H4 (cell line): ENCODE data around the gene MYO10. TPM values are rescaled to one million over a fixed set of nuclear protein-coding genes. Genes with fewer than 3 reads are reported as not detected.
"Not testable (repeated sequence)": the region's sequence is repeated elsewhere in the genome, so short reads cannot be mapped to it uniquely, and the experiment has no call there.

Experiments used
- DNase-seq: peaks from one replicate; pipeline ENCODE4 v3.0.0-alpha.2; 2015; ENCODE audit warnings: low spot score
- total RNA-seq: library from RNA; depleted of rRNA; stranded (reverse); fragments of >200 nt; shearing (Covaris generic); gene quantifications from 2 replicates; pipeline ENCODE4 v1.2.3, GENCODE V29; 2014

Gene MYO10
- total RNA-seq, 1 experiment from 2014 or later = 34.7 TPM

DNA sequence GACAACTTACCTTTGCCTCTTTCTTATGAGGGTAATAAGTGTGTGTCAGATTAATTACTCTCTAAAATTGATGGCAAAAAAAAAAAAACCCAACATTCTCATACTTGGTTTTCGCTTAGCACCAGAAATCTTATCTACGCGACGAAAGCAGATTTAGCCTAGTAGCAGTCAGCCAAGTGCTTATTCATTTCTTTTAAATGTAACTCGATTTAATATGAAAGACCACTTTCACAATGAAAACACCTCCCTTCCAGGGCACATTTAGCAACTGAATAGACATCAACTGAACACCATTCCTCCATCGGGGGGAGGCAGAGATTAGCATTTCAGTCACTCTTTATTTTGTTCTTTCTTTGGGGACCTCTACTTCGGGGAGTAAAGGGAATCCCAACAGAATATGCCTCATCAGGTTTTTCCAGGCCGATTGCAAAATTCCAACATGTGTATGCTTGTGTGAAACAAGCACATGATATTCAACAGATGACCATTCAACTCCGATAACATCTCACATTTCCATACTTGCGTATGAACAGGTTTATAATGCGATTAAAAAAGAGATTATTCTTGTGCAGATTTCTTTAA is 195.2 kb downstream of the MYO10 start:
- DNase-seq = no peak

DNA sequence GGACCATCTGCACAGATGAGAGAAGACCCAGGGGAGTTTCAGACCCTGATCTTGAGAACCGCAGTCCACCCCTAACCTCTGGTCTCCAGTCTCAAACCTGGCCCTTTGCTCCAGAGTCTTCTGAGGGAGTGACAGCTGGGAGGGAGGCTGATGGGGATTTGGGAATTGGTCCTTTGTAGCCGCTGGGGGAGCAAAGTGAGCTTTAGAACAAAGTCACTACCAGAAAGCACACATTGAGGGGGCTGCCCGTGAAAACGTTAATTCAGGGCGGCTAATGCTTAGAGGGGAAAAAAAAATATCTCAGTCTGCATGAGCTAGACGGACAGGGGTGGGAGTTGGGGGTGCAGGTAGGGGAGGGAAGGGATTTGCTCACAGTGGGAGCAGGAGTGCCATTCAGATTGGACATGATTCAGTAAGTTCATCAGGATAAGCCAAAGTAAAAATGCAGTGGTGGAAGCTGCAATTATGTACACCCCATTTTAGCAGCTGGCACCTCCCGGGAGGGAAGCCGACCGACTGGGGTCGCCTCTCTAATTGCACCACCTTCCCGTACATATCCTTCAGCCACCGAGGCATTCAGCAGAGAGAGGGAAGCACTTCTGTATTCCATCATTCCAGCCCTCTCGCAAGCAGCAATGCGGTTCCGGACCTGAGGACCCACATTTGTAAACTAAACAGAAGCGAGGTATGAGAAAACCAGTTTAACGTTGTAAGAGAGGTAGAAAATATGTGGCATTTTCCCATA is 195.8 kb downstream of the MYO10 start:
- no peak for DNase-seq

DNA sequence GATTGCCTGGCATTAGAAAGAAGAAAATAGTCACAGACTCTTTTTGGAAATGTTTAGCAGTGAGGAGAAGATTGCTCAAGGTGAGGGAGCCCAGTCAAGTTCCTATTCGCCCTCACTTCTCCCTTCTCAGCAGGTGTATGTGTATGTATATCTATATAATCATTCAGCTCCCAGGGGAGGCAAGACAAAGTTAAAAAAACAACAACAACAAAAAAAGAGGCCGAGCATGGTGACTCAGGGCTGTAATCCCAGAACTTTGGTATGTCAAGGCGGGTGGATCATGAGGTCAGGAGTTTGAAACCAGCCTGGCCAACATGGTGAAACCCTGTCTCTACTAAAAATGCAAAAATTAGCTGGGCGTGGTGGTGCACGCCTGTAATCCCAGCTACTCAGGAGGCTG is 197.7 kb downstream of the MYO10 start:
- DNase-seq = not testable (repeated sequence)

DNA sequence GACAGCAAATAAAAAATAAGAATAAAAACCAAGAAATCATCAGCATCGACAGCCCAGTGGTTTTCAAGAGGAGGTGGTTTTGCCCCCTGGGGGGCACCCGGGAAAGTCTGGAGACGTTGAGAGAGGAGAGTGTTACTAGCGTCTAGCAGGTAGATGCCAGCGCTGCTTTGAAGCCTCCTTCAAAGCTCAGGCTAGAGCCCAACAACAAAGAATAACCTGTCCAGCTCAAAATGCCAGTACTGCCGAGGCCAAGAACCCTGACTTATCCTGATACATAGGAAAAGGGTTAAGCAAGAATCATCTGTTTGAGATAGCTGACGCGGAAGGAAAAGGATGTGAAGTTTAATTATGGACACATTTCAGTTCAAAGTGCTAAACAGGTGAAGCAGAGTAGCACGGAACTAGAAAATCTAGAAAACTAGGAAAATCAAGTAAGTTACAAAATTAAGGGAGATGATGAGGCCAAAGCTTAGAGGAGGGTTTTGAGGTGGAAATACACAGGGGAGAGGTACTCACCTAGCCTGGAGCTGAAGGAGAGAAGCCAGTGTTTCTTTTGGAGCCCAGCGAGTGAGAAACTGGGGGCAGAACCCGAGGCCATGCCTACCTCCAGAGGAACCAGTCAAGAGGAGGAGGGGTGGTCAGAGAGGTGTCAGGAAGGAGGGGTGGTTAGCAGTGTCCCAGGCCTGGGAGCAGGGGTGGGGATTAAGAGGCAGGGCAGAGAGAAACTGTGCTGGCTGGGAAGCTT is 198.3 kb downstream of the MYO10 start:
- DNase-seq = no peak

DNA sequence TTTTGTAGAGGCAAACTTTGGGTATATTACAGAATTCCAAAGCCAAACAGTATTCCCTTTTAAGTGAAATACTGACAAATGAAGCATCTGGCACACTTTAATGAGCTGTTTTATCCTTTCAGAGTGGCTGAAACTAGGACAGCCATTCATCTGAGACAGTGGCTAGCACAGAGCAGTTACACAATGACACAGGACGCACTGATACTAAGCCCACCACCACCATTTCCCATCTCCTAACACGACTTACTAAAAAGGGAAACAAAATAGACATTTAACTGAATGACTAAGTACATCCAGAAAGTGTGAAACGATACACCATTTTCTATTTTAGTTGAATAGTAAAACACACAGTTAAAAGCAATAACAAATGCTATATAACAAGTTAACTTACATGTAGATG is 198.9 kb downstream of the MYO10 start:
- DNase-seq = no peak

DNA sequence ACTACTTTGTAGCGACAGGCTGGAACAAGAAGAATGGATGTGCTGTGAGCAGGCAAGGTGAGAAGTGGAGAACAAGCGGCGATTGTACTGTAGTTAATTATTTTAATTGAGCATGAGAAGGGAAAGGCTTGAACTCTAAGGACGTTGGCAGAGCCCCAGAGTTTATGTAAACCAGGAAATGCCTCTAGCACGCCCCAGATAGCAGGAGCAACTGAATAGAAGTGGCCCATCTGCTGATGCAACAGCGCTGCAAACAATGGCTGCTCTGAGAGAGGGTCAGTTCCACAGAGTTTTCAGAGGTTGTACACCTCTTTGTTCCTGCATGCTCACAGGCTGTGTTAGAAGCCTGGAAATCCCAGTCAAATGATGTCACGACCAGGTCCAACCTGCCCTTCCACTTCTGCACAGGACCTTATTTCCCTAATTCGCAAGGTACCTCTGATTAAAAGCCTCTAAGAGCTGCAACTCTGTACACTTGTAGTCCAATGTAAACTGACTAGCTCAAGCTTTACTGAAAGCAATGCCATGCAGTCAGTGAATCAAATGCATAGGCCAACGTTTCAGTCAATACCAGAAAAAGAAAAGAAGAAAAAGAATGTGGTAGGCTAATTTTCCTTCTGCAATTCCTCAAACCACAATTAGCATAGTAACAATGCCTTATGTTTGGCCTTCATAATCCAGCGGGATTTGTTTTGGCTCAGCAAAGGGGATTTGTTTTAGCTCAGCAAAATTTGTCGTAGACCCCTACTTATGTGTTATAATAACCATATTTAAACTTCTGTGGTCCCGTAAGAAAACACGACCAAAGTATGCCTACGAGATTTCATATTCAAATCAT is 199.7 kb downstream of the MYO10 start:
- DNase-seq = peak; percentile 82

DNA sequence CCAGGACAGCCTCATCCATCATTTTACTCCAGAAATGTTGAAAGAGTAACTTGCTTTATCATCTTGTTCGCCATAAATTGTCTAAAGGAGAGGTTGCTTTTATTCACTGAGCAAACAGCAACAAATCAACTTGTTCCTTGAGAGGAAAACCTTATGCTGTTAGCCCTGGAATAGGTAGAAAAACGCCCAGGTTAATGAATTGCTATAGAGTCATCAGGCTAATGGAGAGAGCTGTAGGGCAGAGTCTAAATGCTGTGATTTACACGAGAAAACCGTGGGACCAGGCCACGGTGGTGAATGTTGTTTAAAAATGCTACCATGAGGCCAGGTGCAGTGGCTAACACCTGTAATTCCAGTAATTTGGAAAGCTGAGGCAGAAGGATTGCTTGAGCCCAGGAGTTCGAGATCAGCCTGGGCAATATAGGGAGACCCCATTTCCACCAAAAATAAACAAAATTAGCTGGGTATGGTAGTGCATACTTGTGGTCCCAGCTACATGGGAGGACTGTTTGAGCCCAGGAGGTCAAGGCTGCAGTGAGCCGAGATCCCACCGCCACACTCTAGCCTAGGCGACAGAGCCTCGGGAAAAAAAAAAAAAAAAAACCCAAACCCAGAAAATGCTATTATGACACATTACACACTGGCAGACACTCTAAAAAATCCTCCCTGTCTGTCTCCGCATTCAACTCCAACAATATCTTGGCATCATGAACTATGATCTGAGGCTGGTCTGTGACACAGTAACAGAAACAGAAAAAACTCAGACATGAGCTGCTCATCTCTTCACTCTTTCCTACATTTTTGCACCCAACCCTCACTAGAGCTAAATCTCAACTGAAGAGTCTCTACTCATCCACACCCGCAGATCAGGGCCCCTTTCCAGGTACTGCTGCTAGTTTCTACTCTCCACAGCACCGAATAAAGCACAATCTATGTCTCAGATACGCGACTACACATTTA is 200.7 kb downstream of the MYO10 start:
- DNase-seq = no peak

DNA sequence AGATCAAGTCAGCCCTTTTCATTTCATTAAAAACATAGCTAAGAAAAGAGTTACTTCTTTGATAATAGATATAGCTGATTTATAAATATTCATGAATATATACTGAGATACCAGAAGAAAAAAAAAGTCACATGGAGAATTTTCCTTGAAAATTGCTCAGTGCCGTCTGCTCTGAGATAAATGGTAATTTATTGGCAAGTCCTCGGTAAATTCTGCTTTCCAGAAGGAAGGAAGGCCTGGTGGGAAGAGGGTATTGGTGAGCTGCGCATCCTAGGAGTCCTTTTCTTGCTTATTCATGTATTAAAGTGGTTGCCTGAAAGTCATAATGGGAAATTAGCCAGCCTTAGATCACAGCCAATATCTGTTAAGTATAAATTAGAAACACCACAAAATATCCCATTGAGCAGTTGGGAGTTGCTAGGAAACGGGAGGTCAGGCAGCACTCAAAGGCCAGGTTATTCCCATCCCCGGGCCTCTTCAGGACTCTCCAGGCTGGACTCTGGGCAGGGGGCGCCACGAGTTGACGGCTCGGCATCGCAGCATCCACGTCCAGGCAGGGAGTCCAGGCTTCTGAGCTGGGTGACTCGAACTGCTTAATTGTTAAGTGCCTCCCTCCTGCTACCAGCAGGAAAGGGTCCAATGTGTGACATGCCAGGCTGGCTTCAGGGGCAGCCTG is 202.6 kb downstream of the MYO10 start:
- DNase-seq = no peak

DNA sequence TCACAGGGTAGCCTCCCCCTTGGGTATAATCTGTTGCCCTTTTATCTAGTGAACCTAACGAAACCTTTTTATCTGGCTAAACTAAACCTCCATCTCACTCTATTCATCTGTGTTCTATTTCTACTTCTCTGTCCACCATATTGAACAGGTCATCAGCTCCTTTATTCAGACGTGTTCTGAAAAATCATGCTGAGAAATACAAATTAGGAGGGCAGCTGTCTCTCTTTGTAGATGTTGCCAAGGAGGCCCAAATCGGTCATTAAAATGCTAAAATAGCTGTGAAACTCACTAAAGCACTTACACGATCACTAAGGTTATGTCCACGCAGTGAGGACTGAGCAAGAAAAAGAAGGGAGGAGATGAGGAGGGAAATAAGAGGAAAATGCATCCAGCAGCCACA is 203.7 kb downstream of the MYO10 start:
- DNase-seq = no peak

DNA sequence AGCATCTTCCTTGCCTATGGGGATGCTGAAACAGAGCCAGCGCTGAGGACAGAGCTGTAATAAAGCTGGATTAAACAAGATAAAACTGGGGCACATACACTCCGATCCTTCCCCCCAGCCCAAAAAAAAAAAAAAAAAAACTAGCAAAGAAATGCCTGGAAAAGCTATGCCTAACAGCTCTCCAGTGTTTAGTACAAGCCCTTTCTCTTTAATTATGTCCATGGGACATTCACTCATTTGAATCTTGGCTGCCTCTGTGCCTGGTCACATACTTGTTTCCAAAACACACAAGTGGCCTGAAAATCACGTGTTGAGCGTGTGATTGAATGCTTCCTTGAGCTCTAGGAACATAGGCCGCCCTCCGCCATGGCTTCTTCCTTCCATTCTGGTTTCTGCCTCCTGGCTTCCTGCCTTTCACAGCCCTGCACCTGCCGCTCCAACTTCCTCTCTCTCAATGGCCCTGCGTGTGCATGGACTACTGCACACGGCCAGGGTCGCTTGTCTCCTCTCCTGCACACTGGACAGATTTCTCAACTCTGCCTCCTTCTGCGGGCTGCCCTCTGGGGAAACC is 208.2 kb downstream of the MYO10 start:
- DNase-seq = no peak

DNA sequence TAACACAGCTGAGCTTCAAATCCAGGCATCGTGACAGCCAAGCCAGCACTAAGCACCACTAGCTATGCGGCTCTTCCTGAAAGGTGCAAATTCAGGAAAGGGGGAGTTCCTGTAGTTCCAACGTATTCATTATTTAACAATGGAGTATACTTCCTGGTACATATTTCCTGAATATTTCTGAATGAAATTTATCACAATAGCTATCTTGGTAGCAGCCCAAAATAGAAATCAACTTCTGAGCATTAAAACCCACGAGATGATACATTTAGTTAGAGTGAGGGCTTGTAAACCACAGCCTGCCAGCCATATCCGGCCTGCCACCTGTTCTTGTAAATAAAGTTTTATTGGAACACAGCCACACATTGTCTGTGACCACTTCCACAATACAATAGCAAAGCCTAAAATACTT is 209.5 kb downstream of the MYO10 start:
- DNase-seq = peak; percentile 37

DNA sequence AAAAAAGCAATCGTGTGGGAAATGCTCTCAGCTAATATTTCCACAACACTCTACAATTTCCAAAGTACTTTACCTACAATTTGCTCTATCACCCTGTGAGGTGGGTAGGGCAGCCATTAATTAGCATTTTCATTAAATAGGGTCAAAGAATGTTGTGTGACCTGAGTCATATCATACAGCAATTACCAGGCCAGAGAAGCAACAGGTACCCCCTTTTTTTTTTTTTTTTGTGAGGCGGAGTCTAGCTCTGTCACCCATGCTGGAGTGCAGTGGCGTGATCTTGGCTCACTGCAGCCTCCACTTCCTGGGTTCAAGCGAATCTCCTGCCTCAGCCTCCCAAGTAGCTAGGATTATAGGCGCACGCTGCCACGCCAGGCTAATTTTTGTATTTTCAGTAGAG is 210.5 kb downstream of the MYO10 start:
- no peak for DNase-seq

DNA sequence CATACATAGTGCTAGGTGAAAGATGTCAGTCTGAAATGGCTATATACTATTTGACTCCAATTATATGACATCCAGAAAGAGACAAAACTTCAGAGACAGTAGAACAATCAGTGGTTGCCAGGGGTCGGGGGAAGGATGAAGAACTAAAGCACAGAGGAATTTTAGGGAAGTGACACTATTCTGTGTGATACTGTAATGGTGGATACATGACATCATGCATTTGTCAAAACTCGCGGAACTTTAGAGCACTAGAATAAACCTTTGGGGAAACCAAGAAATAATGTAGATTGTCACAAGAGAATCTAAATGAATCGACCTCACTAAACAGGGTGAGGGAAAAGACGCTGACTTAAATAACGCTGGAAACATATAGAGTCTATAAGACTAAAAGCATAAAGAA is 212.3 kb downstream of the MYO10 start:
- no peak for DNase-seq

DNA sequence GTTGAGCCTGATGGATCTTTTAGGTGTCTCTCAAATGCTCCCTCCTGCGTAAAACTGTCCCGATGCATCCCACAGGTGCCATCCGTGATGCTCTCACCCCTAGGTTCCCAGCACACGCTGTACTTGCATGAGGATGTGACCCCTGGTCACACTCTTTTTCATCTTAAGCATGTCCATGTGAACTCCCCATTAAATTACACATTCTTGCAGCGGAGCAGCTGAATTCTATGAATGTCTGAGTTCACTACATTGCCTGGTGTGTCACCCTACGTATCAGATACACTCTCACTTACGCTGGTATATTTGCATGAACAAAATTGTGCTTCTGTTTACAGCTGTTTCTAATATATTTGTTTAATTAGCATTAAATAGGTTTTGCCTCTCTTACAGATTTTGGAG is 214.0 kb downstream of the MYO10 start:
- no peak for DNase-seq

DNA sequence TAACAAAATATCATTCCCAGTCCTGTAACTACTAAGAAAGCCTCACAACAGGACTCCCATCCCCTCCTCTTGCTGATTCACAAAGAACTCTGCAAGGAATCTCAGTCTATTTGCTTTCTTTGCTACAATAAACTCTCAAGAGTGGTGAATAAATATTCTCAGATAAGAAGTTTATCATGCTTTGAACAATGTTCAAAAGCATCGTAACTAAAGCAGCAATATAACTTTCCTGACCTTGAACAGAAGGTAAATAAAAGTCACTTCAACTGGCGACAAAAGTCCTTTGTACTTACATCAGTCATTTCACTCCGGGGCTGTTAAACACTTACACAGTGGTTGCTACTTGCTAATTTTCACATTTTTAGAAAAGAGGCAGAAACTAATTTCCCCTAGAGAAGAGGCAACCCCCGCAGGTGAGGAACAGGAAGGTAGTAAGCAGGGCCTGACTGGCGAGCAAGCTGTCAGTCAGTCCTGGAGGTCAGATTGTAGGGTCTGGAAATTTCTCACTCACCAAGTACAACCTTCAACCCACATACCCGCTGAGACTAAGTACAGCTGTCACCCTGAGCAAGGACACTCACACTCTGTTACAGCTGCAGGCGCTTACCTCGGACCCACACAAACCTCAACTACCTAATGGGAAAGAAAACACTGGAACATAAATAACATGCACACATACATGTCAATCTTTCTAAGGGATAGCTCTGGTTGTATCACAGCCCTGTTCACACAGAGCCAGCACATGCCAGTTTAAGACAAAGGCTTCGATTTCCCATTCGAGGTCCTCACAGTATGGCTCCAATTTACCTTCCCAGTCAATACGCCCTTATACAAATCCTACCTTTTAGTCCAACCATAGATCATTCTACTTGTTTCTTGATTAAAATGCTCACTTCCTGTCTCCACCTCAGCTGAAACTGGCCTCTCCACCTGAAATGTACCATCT is 214.7 kb downstream of the MYO10 start:
- no peak for DNase-seq

DNA sequence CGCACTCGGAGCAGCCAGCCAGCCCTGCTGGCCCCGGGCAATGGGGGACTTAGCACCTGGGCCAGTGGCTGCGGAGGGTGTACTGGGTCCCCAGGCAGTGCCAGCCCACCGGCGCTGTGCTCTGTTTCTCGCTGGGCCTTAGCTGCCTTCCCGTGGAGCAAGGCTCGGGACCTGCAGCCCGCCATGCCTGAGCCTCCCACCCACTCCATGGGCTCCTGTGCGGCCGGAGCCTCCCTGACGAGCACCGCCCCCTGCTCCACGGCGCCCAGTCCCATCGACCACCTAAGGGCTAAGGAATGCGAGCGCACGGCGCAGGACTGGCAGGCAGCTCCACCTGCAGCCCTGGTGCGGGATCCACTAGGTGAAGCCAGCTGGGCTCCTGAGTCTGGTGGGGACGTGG is 218.1 kb downstream of the MYO10 start:
- DNase-seq = not testable (repeated sequence)

DNA sequence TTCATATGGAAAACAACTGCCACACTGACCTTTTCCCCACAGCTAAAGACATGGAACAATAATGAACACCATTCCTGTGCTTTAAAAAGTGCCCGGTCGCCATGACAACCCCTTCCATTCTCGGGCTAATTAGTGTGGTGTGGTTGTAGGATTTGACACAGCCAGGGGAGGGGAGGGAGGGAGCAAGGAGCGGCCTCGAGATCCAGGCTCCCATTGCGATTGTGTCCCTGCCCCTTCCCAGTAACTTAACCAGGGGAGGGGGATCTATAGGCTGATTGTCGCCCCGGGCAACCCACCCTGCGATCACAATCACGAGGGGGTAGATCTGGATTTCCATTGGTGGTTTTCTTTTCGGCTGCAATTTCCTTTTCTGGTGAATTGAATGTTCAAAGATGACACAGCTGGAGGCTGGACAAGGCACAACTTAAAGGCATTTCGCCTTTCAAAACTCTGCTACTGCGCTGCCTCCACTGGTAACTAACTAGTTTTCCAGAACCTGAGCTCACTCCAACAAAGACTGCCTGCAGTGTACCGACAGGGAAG is 222.6 kb downstream of the MYO10 start:
- no peak for DNase-seq

DNA sequence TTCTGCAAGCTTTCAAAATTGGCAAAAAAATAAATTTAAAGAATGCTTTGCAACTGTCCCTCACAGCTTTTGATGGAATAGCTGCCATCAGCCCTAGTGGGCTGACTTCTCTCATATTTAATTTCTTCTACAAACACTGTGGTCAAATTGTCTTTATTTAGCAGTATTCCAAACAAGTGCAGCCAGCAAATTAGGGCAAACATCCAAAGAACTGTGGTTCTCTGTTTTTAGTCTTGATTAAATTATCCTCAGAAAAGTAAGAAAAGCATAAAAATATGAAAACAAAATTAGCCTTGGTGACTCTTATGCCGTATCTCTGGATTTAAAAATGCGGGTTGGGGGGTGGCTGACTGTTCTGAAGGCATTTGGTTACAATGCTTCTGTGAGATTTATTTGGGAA is 223.5 kb downstream of the MYO10 start:
- DNase-seq = no peak

DNA sequence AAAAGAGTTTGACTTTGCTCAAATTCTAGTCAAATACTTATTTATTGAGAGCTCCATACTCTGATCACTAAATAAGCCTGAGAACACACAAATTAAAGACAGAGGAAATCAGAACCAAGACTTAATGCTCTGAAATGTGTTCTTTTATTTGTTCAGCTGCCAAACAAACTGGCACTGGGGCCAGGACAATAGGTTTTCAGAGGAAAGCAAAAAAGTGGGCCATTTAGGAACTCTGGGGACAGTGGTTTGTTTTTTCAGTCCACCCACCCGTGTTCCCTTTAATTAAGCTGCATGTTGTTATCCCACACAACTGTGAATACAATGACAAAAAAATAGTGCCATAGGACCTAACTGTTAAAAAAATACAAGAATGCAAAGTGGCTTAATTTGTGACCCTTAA is 223.9 kb downstream of the MYO10 start:
- no peak for DNase-seq
